Loucy (cell line): Measurements from ENCODE around the gene PROSER3.

Source experiments
- CTCF ChIP-seq: fragments of 200-600 bp; sonication (generic); conservative IDR thresholded peaks from 2 replicates; pipeline ENCODE4 v1.5.1; 2014; ENCODE audit warnings: mild to moderate bottlenecking, antibody characterized with exemption, low read length
- EZH2phosphoT487 ChIP-seq: fragments of 200-600 bp; IDR thresholded peaks from 2 replicates; pipeline ENCODE4 v1.6.1; 2018; ENCODE audit warnings: antibody characterized with exemption, mild to moderate bottlenecking, moderate library complexity, borderline replicate concordance

GRCh38 chr19:35785339-35785627 is 27.3 kb downstream of the PROSER3 start:
- TF ChIP-seq CTCF (no peak), EZH2phosphoT487 (no peak)
